H9 (cell line): Measurements from ENCODE around the gene TBC1D22A. TPM values are rescaled to one million over a fixed set of nuclear protein-coding genes. Genes with fewer than 3 reads are reported as not detected.

Experiments
- DNase-seq: peaks from one replicate; pipeline ENCODE4 v3.0.0-alpha.2; 2017
- H2AFZ ChIP-seq: one replicate; pipeline ENCODE4 v1.6.1; 2013; ENCODE audit warnings: mild to moderate bottlenecking, low read length, control low read depth, moderate library complexity
- H2AK5ac ChIP-seq: 2 replicates; pipeline ENCODE4 v1.6.1; 2013; ENCODE audit warnings: low read length, control low read depth, mixed read lengths; ENCODE audit not compliant: insufficient read length
- H2BK120ac ChIP-seq: one replicate; pipeline ENCODE4 v1.6.1; 2013; ENCODE audit warnings: low read depth, mild to moderate bottlenecking, low read length, control low read depth, inconsistent platforms; ENCODE audit not compliant: poor library complexity, severe bottlenecking
- H2BK12ac ChIP-seq: 2 replicates; pipeline ENCODE4 v1.6.1; 2013; ENCODE audit warnings: low read length, control low read depth, mixed read lengths, low read depth; ENCODE audit not compliant: insufficient read length
- H2BK15ac ChIP-seq: 2 replicates; pipeline ENCODE4 v1.6.1; 2013; ENCODE audit warnings: low read depth, low read length, control low read depth
- H2BK20ac ChIP-seq: one replicate; pipeline ENCODE4 v1.6.1; 2013; ENCODE audit warnings: low read depth, mild to moderate bottlenecking, low read length, control low read depth, inconsistent platforms; ENCODE audit not compliant: poor library complexity, severe bottlenecking
- H2BK5ac ChIP-seq: 2 replicates; pipeline ENCODE4 v1.6.1; 2013; ENCODE audit warnings: low read length, control low read depth, mixed read lengths; ENCODE audit not compliant: insufficient read length
- H3K14ac ChIP-seq: 2 replicates; pipeline ENCODE4 v1.6.1; 2013; ENCODE audit warnings: low read length, control low read depth; ENCODE audit not compliant: insufficient read depth
- H3K18ac ChIP-seq: 2 replicates; pipeline ENCODE4 v1.6.1; 2013; ENCODE audit warnings: low read depth, mild to moderate bottlenecking, mixed read lengths, low read length, control low read depth; ENCODE audit not compliant: insufficient read length
- H3K23ac ChIP-seq: 2 replicates; pipeline ENCODE4 v1.6.1; 2013; ENCODE audit warnings: low read length, control low read depth, mixed read lengths, low read depth; ENCODE audit not compliant: insufficient read length
- H3K23me2 ChIP-seq: 2 replicates; pipeline ENCODE4 v1.6.1; 2013; ENCODE audit warnings: low read depth, mild to moderate bottlenecking, mixed read lengths, low read length, control low read depth; ENCODE audit not compliant: insufficient read length, poor library complexity, severe bottlenecking
- H3K27ac ChIP-seq: 2 replicates; pipeline ENCODE4 v1.5.1; 2013; ENCODE audit warnings: low read length, control low read depth, mixed read lengths, low read depth; ENCODE audit not compliant: insufficient read length
- H3K27me3 ChIP-seq: 2 replicates; pipeline ENCODE4 v1.6.1; 2013; ENCODE audit warnings: low read length, control low read depth, inconsistent platforms; ENCODE audit not compliant: insufficient read depth
- H3K4ac ChIP-seq: 2 replicates; pipeline ENCODE4 v1.6.1; 2013; ENCODE audit warnings: low read depth, mild to moderate bottlenecking, control low read depth, inconsistent platforms, low read length, moderate library complexity
- H3K4me1 ChIP-seq: 2 replicates; pipeline ENCODE4 v1.6.1; 2013; ENCODE audit warnings: low read length, control low read depth, inconsistent platforms; ENCODE audit not compliant: insufficient read depth
- H3K4me2 ChIP-seq: 2 replicates; pipeline ENCODE4 v1.6.1; 2013; ENCODE audit warnings: low read length, control low read depth, mixed read lengths; ENCODE audit not compliant: insufficient read length, insufficient read depth
- H3K56ac ChIP-seq: 2 replicates; pipeline ENCODE4 v1.6.1; 2013; ENCODE audit warnings: low read depth, mild to moderate bottlenecking, mixed read lengths, low read length, control low read depth; ENCODE audit not compliant: insufficient read length
- H3K79me1 ChIP-seq: 2 replicates; pipeline ENCODE4 v1.6.1; 2013; ENCODE audit warnings: low read depth, mild to moderate bottlenecking, moderate library complexity, low read length, control low read depth, inconsistent platforms; ENCODE audit not compliant: insufficient read depth, poor library complexity, severe bottlenecking
- H3K79me2 ChIP-seq: 2 replicates; pipeline ENCODE4 v1.6.1; 2013; ENCODE audit warnings: low read length, control low read depth, inconsistent platforms; ENCODE audit not compliant: insufficient read depth
- H3K9ac ChIP-seq: 2 replicates; pipeline ENCODE4 v1.6.1; 2013; ENCODE audit warnings: low read length, control low read depth, mixed read lengths; ENCODE audit not compliant: insufficient read length; ENCODE audit errors: extremely low read depth
- H3K9me3 ChIP-seq: one replicate; pipeline ENCODE4 v1.6.1; 2013; ENCODE audit warnings: low read depth, low read length, inconsistent platforms; ENCODE audit not compliant: control insufficient read depth
- H3T11ph ChIP-seq: one replicate; pipeline ENCODE4 v1.6.1; 2013; ENCODE audit warnings: mild to moderate bottlenecking, low read length, control low read depth, inconsistent platforms
- H4K20me1 ChIP-seq: one replicate; pipeline ENCODE4 v1.6.1; 2013; ENCODE audit not compliant: control insufficient read depth, insufficient read length, insufficient read depth
- H4K5ac ChIP-seq: 2 replicates; pipeline ENCODE4 v1.6.1; 2013; ENCODE audit warnings: low read depth, mild to moderate bottlenecking, mixed read lengths, low read length, control low read depth; ENCODE audit not compliant: insufficient read length
- H4K8ac ChIP-seq: replicated peaks from 2 replicates; pipeline ENCODE4 v1.6.1; 2013; ENCODE audit warnings: low read length, control low read depth, mixed read lengths, low read depth; ENCODE audit not compliant: insufficient read length
- H4K91ac ChIP-seq: 2 replicates; pipeline ENCODE4 v1.6.1; 2013; ENCODE audit warnings: low read depth, mild to moderate bottlenecking, moderate library complexity, mixed read lengths, low read length, control low read depth; ENCODE audit not compliant: insufficient read length
- H3K27ac Mint-ChIP-seq, 3 experiments: 2 replicates in 2 of 3; 3 replicates in 1 of 3; pipeline ENCODE4 v1.8.0; 2020 to 2021; ENCODE audit warnings: mixed read lengths in 3 of 3, mild to moderate bottlenecking in 1 of 3, moderate library complexity in 1 of 3
- H3K27me3 Mint-ChIP-seq: 2 replicates; pipeline ENCODE4 v1.8.0; 2021; ENCODE audit warnings: low read depth, mild to moderate bottlenecking, moderate library complexity, mixed read lengths
- H3K36me3 Mint-ChIP-seq, 3 experiments: 2 replicates in 2 of 3; 3 replicates in 1 of 3; pipeline ENCODE4 v1.8.0; 2020 to 2021; ENCODE audit warnings: low read depth in 3 of 3, mixed read lengths in 3 of 3; ENCODE audit not compliant: insufficient read depth in 1 of 3
- H3K4me1 Mint-ChIP-seq, 2 experiments: 2 replicates each; pipeline ENCODE4 v1.8.0; 2020; ENCODE audit warnings: mixed read lengths in 2 of 2
- H3K4me3 Mint-ChIP-seq, 2 experiments: 2 replicates in 1 of 2; 3 replicates in 1 of 2; pipeline ENCODE4 v1.8.0; 2020 to 2021; ENCODE audit warnings: mild to moderate bottlenecking in 2 of 2, mixed read lengths in 2 of 2, moderate library complexity in 1 of 2
- H3K9me3 Mint-ChIP-seq, 2 experiments: 2 replicates in 1 of 2; 3 replicates in 1 of 2; pipeline ENCODE4 v1.8.0; 2020; ENCODE audit warnings: mild to moderate bottlenecking in 2 of 2, mixed read lengths in 2 of 2, moderate library complexity in 1 of 2
- CTCF ChIP-seq: fragments of 200-600 bp; sonication (generic); conservative IDR thresholded peaks from 3 replicates; pipeline ENCODE4 v1.8.0; 2021; ENCODE audit warnings: antibody characterized with exemption, mild to moderate bottlenecking
- WGBS: extraction: QIAGEN DNeasy Blood & Tissue Kit; methylation state at CpG from one replicate; pipeline ENCODE4 v1.1.7; 2013; ENCODE audit warnings: missing lambda C conversion rate, low lambda C conversion rate, mixed read lengths; ENCODE audit not compliant: insufficient read length; ENCODE audit errors: extremely low coverage; 5-methylcytosine and 5-hydroxymethylcytosine counted together
- total RNA-seq: library from RNA; stranded (reverse); gene quantifications from 2 replicates; pipeline ENCODE4 v1.2.1, GENCODE V29; 2021

TBC1D22A gene
- total RNA-seq, 1 experiment from 2014 or later, result 20.8 TPM

- no peak overlapping the region for H3K9ac ChIP-seq
- peak overlapping the region in 1 of 3 experiments; percentile 61; a peak in 1 of 7 replicates for H3K27ac Mint-ChIP-seq
- no peaks in the 10 kb centered on the region for H3K4me1 ChIP-seq
- H3K79me1 ChIP-seq, result no peaks in the 10 kb centered on the region
- no peaks in the 10 kb centered on the region; the same call in 1 of the 2 replicates for H3K27me3 Mint-ChIP-seq
- no peak overlapping the region for H4K91ac ChIP-seq
- no CpG with 5 or more reads among the region's 14 CpGs for WGBS
- H3K14ac ChIP-seq, result no peak overlapping the region; the same call in 1 of the 2 replicates
- H4K8ac ChIP-seq, result no peak overlapping the region
- H3K36me3 Mint-ChIP-seq, result peaks cover 0 to 11% (median 11%) of the 10 kb centered on the region in 3 experiments; a peak in 5 of 7 replicates
- H3K23me2 ChIP-seq, result no peaks in the 10 kb centered on the region
- no peak overlapping the region for H3K18ac ChIP-seq
- no peak overlapping the region for H3K4me3 Mint-ChIP-seq
- DNase-seq, result peak; percentile 16
- no peak overlapping the region for H2AFZ ChIP-seq
- no peak overlapping the region for H2BK12ac ChIP-seq
- H3K4ac ChIP-seq, result no peak overlapping the region
- no peak overlapping the region for H3K4me2 ChIP-seq
- TF ChIP-seq CTCF, result no peak
- H3K56ac ChIP-seq, result no peak overlapping the region
- no peaks in the 10 kb centered on the region for H3K27me3 ChIP-seq
- peaks cover 5% of the 10 kb centered on the region for H4K20me1 ChIP-seq
- no peak overlapping the region for H2BK15ac ChIP-seq
- no peak overlapping the region for H3K27ac ChIP-seq
- H4K5ac ChIP-seq, result no peak overlapping the region
- no peak overlapping the region for H2AK5ac ChIP-seq
- no peak overlapping the region for H3K23ac ChIP-seq
- no peak overlapping the region for H2BK120ac ChIP-seq
- no peak overlapping the region for H2BK5ac ChIP-seq
- H3T11ph ChIP-seq, result no peak overlapping the region
- H3K4me1 Mint-ChIP-seq, result peaks cover 5 to 15% of the 10 kb centered on the region in 2 experiments
- no peaks in the 10 kb centered on the region; a peak in 1 of 5 replicates for H3K9me3 Mint-ChIP-seq
- no peaks in the 10 kb centered on the region for H3K9me3 ChIP-seq
- no peak overlapping the region for H2BK20ac ChIP-seq
- no peaks in the 10 kb centered on the region for H3K79me2 ChIP-seq
Measured at GRCh38 chr22:47063071-47063509, 300.6 kb downstream of the TBC1D22A start.
